Measurements from ENCODE around the gene CFAP119.

Gene CFAP119

GRCh38 chr16:30720694-30721093 is 41.2 kb downstream of the CFAP119 start:
- TF ChIP-seq, protein P1, sequence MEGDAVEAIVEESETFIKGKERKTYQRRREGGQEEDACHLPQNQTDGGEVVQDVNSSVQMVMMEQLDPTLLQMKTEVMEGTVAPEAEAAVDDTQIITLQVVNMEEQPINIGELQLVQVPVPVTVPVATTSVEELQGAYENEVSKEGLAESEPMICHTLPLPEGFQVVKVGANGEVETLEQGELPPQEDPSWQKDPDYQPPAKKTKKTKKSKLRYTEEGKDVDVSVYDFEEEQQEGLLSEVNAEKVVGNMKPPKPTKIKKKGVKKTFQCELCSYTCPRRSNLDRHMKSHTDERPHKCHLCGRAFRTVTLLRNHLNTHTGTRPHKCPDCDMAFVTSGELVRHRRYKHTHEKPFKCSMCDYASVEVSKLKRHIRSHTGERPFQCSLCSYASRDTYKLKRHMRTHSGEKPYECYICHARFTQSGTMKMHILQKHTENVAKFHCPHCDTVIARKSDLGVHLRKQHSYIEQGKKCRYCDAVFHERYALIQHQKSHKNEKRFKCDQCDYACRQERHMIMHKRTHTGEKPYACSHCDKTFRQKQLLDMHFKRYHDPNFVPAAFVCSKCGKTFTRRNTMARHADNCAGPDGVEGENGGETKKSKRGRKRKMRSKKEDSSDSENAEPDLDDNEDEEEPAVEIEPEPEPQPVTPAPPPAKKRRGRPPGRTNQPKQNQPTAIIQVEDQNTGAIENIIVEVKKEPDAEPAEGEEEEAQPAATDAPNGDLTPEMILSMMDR (IDR thresholded peaks at IDR 0.05; ENCODE audit: control insufficient read depth, extremely low read depth, insufficient read depth): no peak
- H3K4me3 ChIP-seq (ENCODE audit: low read depth, low read length): no peak overlapping the region
- DNase-seq (ENCODE audit: low read depth): no peak

DNA sequence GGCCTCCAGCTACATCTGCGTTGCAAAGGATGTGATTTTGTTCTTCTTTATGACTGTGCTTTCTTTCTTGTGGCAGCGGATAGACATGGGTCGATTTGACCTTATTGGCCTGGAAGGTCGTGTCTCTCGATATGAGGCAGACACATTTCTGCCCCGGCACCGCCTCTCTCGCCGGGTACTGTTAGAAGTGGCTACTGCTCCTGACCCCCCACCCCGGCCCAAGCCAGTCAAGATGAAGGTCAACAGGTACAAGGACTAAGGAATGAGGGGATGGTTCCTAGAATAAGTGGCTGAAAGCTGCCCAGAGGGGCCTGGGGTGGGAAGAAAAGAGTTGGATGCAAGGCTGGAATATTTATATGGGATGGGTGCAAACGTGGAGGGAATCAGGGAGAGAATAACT is 41.8 kb downstream of the CFAP119 start:
- DNase-seq (ENCODE audit: low read depth): no peak
- no peak overlapping the region for H3K4me3 ChIP-seq (ENCODE audit: low read depth, low read length)
- TF ChIP-seq, protein P1 (IDR thresholded peaks at IDR 0.05; ENCODE audit: control insufficient read depth, extremely low read depth, insufficient read depth): no peak

GRCh38 chr16:30715750-30716445 is 46.0 kb downstream of the CFAP119 start:
- TF ChIP-seq, protein P1 (IDR thresholded peaks at IDR 0.05; ENCODE audit: control insufficient read depth, extremely low read depth, insufficient read depth): no peak
- no peak overlapping the region for H3K4me3 ChIP-seq (ENCODE audit: low read depth, low read length)
- no peak for DNase-seq (ENCODE audit: low read depth)

DNA sequence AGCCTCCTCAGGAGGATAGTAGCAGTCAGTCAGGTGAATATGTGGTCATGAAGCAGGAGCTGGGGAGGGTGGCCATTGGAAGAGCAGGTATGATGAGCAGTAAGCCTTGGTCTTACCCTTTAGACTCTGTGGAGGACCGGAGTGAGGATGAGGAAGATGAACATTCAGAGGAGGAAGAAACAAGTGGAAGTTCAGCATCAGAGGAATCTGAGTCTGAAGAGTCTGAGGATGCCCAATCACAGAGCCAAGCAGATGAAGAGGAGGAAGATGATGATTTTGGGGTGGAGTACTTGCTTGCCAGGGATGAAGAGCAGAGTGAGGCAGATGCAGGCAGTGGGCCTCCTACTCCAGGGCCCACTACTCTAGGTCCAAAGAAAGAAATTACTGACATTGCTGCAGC is 50.1 kb downstream of the CFAP119 start:
- no peak for DNase-seq (ENCODE audit: low read depth)
- TF ChIP-seq, protein P1 (IDR thresholded peaks at IDR 0.05; ENCODE audit: control insufficient read depth, extremely low read depth, insufficient read depth): no peak
- H3K4me3 ChIP-seq (ENCODE audit: low read depth, low read length): no peak overlapping the region

GRCh38 chr16:30710971-30711370 is 50.9 kb downstream of the CFAP119 start:
- no peak for DNase-seq (ENCODE audit: low read depth)
- H3K4me3 ChIP-seq (ENCODE audit: low read depth, low read length): no peak overlapping the region
- TF ChIP-seq, protein P1 (IDR thresholded peaks at IDR 0.05; ENCODE audit: control insufficient read depth, extremely low read depth, insufficient read depth): no peak
